Activated CD8-positive, alpha-beta memory T cell treated with anti-CD3 and anti-CD28 coated beads, Interleukin-2, amount 50 U/mL, for 1 hour (primary cell): Measurements from ENCODE around the gene DNAJA1.
"Not testable (repeated sequence)": the region's sequence is repeated elsewhere in the genome, so short reads cannot be mapped to it uniquely, and the experiment has no call there.

ENCODE experiments used
- DNase-seq: peaks from one replicate; pipeline ENCODE4 v3.0.0-alpha.2; 2020; ENCODE audit errors: extremely low read depth

The DNAJA1 gene

GRCh38 chr9:33081128-33081851 lies 56.2 kb downstream of the DNAJA1 start:
- DNase-seq = no peak

- no peak for DNase-seq
Measured at GRCh38 chr9:33082128-33082527, 57.1 kb downstream of the DNAJA1 start.

- DNase-seq = no peak
Measured at GRCh38 chr9:33082538-33083326, 57.7 kb downstream of the DNAJA1 start.

- DNase-seq = not testable (repeated sequence)
Measured at GRCh38 chr9:33085672-33086071, 60.6 kb downstream of the DNAJA1 start.
